Thyroid gland (tissue), 4 donors: ENCODE results near the gene CANX. TPM values are rescaled to one million over a fixed set of nuclear protein-coding genes. Genes with fewer than 3 reads are reported as not detected.

Source experiments
- DNase-seq, 2 donors: peaks; one replicate each; pipeline ENCODE4 v3.0.0-alpha.2; 2019
- H3K27ac ChIP-seq, 3 donors: fragments of 200-600 bp; sonication (generic); 1 replicate in 2 of 3; 2 replicates in 1 of 3; pipeline ENCODE4 v1.5.1; 2016 to 2019; ENCODE audit warnings: mild to moderate bottlenecking in 1 of 3, moderate library complexity in 1 of 3
- H3K27me3 ChIP-seq: fragments of 200-600 bp; sonication (generic); one replicate; pipeline ENCODE4 v1.5.1; 2019
- H3K36me3 ChIP-seq, 2 donors: fragments of 200-600 bp; sonication (generic); one replicate each; pipeline ENCODE4 v1.5.1; 2016 to 2019
- H3K4me1 ChIP-seq, 2 donors: fragments of 200-600 bp; sonication (generic); one replicate each; pipeline ENCODE4 v1.5.1; 2017 to 2019
- H3K4me3 ChIP-seq, 3 donors: fragments of 200-600 bp; sonication (generic); replicated peaks in 1 of 3; 1 replicate in 2 of 3; 2 replicates in 1 of 3; pipeline ENCODE4 v1.5.1; 2016; ENCODE audit warnings: mild to moderate bottlenecking in 1 of 3
- H3K9me3 ChIP-seq: fragments of 200-600 bp; sonication (generic); one replicate; pipeline ENCODE4 v1.5.1; 2017
- POLR2A ChIP-seq, 2 donors: fragments of 450-650 bp; IDR thresholded peaks; one replicate each; pipeline ENCODE4 v1.6.1; 2017; ENCODE audit warnings: antibody characterized with exemption in 2 of 2, mild to moderate bottlenecking in 2 of 2, moderate library complexity in 1 of 2
- WGBS, 2 donors: methylation state at CpG; one replicate each; pipeline ENCODE4 v1.1.5; 2017; 5-methylcytosine and 5-hydroxymethylcytosine counted together
- intact Hi-C: fragments of 100-400 bp; cut with DNase I; formaldehyde crosslinking; loops from one replicate; pipeline ENCODE4 v1.15.1; 2023
- total RNA-seq, 4 donors: library from RNA; depleted of rRNA; stranded (reverse); fragments of >200 nt; gene quantifications; one replicate each; pipeline ENCODE4 v1.2.3, GENCODE V29; 2016
- TF ChIP-seq, protein P1 (sequence below), 6 experiments: fragments of 200-600 bp in 3 of 6; fragments of 450-650 bp in 3 of 6; sonication (generic) in 3 of 6; IDR thresholded peaks; one replicate each; pipeline ENCODE4 v1.5.1; 2016 to 2019; ENCODE audit warnings: antibody characterized with exemption in 6 of 6, mild to moderate bottlenecking in 2 of 6, inconsistent platforms in 1 of 6, moderate library complexity in 1 of 6

CANX gene
- total RNA-seq, 4 donors from 2014 or later = 561 to 949 (median 856) TPM

- Histone ChIP-seq H3K4me3 (no peak overlapping the region), H3K9me3 (no peaks in the 10 kb centered on the region), H3K4me1 (no peaks in the 10 kb centered on the region), H3K27me3 (no peaks in the 10 kb centered on the region), H3K36me3 (peaks cover 94 to 96% of the 10 kb centered on the region in 2 donors), H3K27ac (no peak overlapping the region)
- WGBS, 2 donors = 97 to 98% methylated on average over 2 of the region's 2 CpGs
- DNase-seq = no peak
- intact Hi-C loops = no loop called here
- TF ChIP-seq, protein P1, sequence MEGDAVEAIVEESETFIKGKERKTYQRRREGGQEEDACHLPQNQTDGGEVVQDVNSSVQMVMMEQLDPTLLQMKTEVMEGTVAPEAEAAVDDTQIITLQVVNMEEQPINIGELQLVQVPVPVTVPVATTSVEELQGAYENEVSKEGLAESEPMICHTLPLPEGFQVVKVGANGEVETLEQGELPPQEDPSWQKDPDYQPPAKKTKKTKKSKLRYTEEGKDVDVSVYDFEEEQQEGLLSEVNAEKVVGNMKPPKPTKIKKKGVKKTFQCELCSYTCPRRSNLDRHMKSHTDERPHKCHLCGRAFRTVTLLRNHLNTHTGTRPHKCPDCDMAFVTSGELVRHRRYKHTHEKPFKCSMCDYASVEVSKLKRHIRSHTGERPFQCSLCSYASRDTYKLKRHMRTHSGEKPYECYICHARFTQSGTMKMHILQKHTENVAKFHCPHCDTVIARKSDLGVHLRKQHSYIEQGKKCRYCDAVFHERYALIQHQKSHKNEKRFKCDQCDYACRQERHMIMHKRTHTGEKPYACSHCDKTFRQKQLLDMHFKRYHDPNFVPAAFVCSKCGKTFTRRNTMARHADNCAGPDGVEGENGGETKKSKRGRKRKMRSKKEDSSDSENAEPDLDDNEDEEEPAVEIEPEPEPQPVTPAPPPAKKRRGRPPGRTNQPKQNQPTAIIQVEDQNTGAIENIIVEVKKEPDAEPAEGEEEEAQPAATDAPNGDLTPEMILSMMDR (IDR thresholded peaks at IDR 0.05) = no peak
- no peak for TF ChIP-seq POLR2A (IDR thresholded peaks at IDR 0.05)
Observed at GRCh38 chr5:179720222-179720621, 21.5 kb downstream of the CANX start.

DNA sequence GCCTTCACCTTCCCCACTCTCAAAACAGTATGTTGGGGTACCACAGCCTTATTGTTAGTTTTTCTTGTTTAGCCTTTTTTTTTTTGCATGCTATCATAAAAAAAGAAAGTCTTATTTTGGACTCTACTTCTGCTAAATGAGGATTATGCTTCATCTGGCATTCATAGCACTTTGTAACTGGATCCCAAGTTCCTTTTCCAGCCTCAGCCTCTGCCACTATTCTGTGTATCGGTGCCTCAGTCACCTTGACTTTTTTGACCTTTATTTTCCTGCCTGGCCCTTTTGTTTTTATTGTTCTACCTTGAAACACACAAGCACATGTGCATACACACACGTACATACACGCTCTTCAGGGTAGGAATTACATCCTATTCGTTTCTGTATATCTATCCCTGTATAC, 25.4 kb downstream of the CANX start:
- no peak for DNase-seq
- Histone ChIP-seq H3K36me3 (peaks cover 94 to 98% of the 10 kb centered on the region in 2 donors), H3K9me3 (no peaks in the 10 kb centered on the region), H3K4me1 (no peaks in the 10 kb centered on the region), H3K4me3 (no peak overlapping the region), H3K27me3 (no peaks in the 10 kb centered on the region), H3K27ac (no peak overlapping the region)
- WGBS, 2 donors = 91 to 92% methylated on average over 4 of the region's 4 CpGs
- TF ChIP-seq, protein P1 (IDR thresholded peaks at IDR 0.05) = no peak
- no peak for TF ChIP-seq POLR2A (IDR thresholded peaks at IDR 0.05)
- intact Hi-C loops = no loop called here

GRCh38 chr5:179727106-179727505, 28.3 kb downstream of the CANX start:
- intact Hi-C loops = no loop called here
- WGBS, 2 donors = 82 to 87% methylated on average over 6 of the region's 6 CpGs
- Histone ChIP-seq H3K27me3 (no peaks in the 10 kb centered on the region), H3K36me3 (peaks cover 69 to 79% of the 10 kb centered on the region in 2 donors), H3K4me1 (peaks cover 4 to 5% of the 10 kb centered on the region in 2 donors), H3K9me3 (no peaks in the 10 kb centered on the region), H3K27ac (no peak overlapping the region), H3K4me3 (no peak overlapping the region)
- no peak for DNase-seq
- no peak for TF ChIP-seq POLR2A (IDR thresholded peaks at IDR 0.05)
- TF ChIP-seq, protein P1 (IDR thresholded peaks at IDR 0.05) = no peak

DNA sequence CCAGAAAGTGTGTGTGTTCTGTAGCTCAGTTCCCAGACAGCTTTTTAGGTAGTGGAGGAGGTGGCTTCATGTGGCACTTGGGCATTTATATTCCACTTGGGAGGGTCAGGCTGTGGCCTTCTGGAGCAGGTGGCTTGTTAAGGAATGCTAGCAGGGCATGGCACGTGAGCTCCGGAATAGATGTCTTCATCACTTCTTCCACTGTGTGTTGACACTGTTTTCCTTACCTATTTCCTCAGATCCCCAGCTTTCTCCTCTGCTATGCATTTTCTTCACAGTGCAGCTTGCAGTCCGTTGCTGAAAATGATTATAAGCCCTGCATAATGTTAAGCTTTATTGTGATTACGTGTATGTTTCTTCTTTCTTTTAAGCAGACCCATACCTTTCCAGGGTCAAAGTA, 30.5 kb downstream of the CANX start:
- no peak for DNase-seq
- H3K27ac ChIP-seq = no peak overlapping the region
- WGBS, 2 donors = 91 to 93% methylated on average over 4 of the region's 4 CpGs
- no peaks in the 10 kb centered on the region for H3K27me3 ChIP-seq
- H3K4me1 ChIP-seq = peaks cover 9 to 12% of the 10 kb centered on the region in 2 donors
- no peak overlapping the region for H3K4me3 ChIP-seq
- H3K9me3 ChIP-seq = no peaks in the 10 kb centered on the region
- TF ChIP-seq, protein P1 (IDR thresholded peaks at IDR 0.05) = no peak
- no peak for TF ChIP-seq POLR2A (IDR thresholded peaks at IDR 0.05)
- peaks cover 47 to 57% of the 10 kb centered on the region in 2 donors for H3K36me3 ChIP-seq
- intact Hi-C loops = no loop called here

DNA sequence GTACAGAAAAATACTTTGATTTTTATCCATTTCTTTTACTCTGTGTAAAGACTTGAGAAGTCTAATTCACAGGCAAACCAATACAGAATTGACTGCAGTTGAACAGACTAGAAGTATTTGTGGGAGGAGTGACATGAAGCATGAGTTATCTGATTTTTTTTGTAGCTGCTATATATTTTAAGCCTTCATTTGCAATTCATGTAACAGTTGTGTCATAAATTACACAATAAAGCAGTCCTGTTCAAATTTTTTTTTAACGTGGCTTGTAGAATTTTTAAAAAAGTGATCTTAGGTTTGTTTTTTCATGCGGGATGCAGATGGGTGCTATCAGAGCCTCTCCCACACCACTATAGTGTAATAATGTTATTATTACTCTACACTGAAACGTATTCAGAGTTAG, 31.0 kb downstream of the CANX start:
- DNase-seq = no peak
- WGBS, 2 donors = 90 to 95% methylated on average over 3 of the region's 3 CpGs
- no peaks in the 10 kb centered on the region for H3K27me3 ChIP-seq
- H3K36me3 ChIP-seq = peaks cover 42 to 52% of the 10 kb centered on the region in 2 donors
- no peaks in the 10 kb centered on the region for H3K9me3 ChIP-seq
- no peak overlapping the region for H3K27ac ChIP-seq
- peaks cover 14 to 17% of the 10 kb centered on the region in 2 donors for H3K4me1 ChIP-seq
- TF ChIP-seq, protein P1 (IDR thresholded peaks at IDR 0.05) = no peak
- TF ChIP-seq POLR2A (IDR thresholded peaks at IDR 0.05) = no peak
- intact Hi-C loops = no loop called here
- H3K4me3 ChIP-seq = no peak overlapping the region
